HEK293 (cell line): ENCODE data around the gene PDIA3.
A peak's percentile ranks its signal among the peaks of the same experiment; 100 is the strongest.

Source experiments
- BCL11B ChIP-seq: fragments of 450-650 bp; formaldehyde crosslinking; IDR thresholded peaks from 2 replicates; pipeline ENCODE4 v1.5.1; 2016; ENCODE audit warnings: low read depth, missing biosample characterization, missing genetic modification characterization
- GLI2 ChIP-seq: fragments of 450-650 bp; formaldehyde crosslinking; IDR thresholded peaks from 2 replicates; pipeline ENCODE4; 2017; ENCODE audit warnings: missing biosample characterization, missing genetic modification characterization, low read depth, borderline replicate concordance
- GLI4 ChIP-seq: fragments of 450-650 bp; formaldehyde crosslinking; IDR thresholded peaks from 2 replicates; pipeline ENCODE4 v1.5.1; 2016; ENCODE audit warnings: missing biosample characterization, missing genetic modification characterization
- IKZF3 ChIP-seq: fragments of 450-650 bp; IDR thresholded peaks from 2 replicates; pipeline ENCODE4 v1.5.0; 2018; ENCODE audit warnings: missing biosample characterization, mild to moderate bottlenecking, missing genetic modification characterization, moderate library complexity
- MEIS1 ChIP-seq: sonication (generic); formaldehyde crosslinking; IDR thresholded peaks from 2 replicates; pipeline ENCODE4 v1.8.1; 2022; ENCODE audit warnings: missing genetic modification reagents, mild to moderate bottlenecking, borderline replicate concordance
- PRDM4 ChIP-seq: fragments of 450-650 bp; formaldehyde crosslinking; IDR thresholded peaks from 2 replicates; pipeline ENCODE4 v1.5.1; 2017; ENCODE audit warnings: missing biosample characterization, missing genetic modification characterization
- SCRT1 ChIP-seq: fragments of 450-650 bp; formaldehyde crosslinking; IDR thresholded peaks from 2 replicates; pipeline ENCODE4 v1.5.1; 2016; ENCODE audit warnings: missing biosample characterization, missing genetic modification characterization, borderline replicate concordance
- YY1 ChIP-seq: fragments of 450-650 bp; formaldehyde crosslinking; IDR thresholded peaks from 2 replicates; pipeline ENCODE4 v1.5.1; 2018; ENCODE audit warnings: missing biosample characterization, missing genetic modification characterization
- ZBTB1 ChIP-seq: fragments of 450-650 bp; formaldehyde crosslinking; IDR thresholded peaks from 2 replicates; pipeline ENCODE4 v1.5.1; 2016; ENCODE audit warnings: missing biosample characterization, missing genetic modification characterization
- ZBTB48 ChIP-seq: fragments of 450-650 bp; formaldehyde crosslinking; IDR thresholded peaks from 2 replicates; pipeline ENCODE4 v1.5.1; 2016; ENCODE audit warnings: missing biosample characterization, missing genetic modification characterization
- ZBTB49 ChIP-seq: fragments of 450-650 bp; formaldehyde crosslinking; IDR thresholded peaks from 2 replicates; pipeline ENCODE4 v1.5.1; 2016; ENCODE audit warnings: missing biosample characterization, missing genetic modification characterization, low read depth
- ZBTB6 ChIP-seq: fragments of 450-650 bp; formaldehyde crosslinking; IDR thresholded peaks from 2 replicates; pipeline ENCODE4 v1.5.1; 2017; ENCODE audit warnings: missing biosample characterization, missing genetic modification characterization
- ZNF138 ChIP-seq: fragments of 450-650 bp; formaldehyde crosslinking; IDR thresholded peaks from 2 replicates; pipeline ENCODE4 v1.5.1; 2016; ENCODE audit warnings: missing biosample characterization, missing genetic modification characterization, borderline replicate concordance
- ZNF140 ChIP-seq: fragments of 450-650 bp; formaldehyde crosslinking; IDR thresholded peaks from 2 replicates; pipeline ENCODE4 v1.5.1; 2016; ENCODE audit warnings: missing biosample characterization, missing genetic modification characterization
- ZNF211 ChIP-seq: fragments of 450-650 bp; formaldehyde crosslinking; IDR thresholded peaks from 2 replicates; pipeline ENCODE4 v1.5.1; 2016; ENCODE audit warnings: low read depth, missing biosample characterization, missing genetic modification characterization
- ZNF354C ChIP-seq: fragments of 450-650 bp; formaldehyde crosslinking; IDR thresholded peaks from 2 replicates; pipeline ENCODE4 v1.5.1; 2016; ENCODE audit warnings: missing biosample characterization, missing genetic modification characterization, low read depth, borderline replicate concordance
- ZNF510 ChIP-seq: fragments of 450-650 bp; formaldehyde crosslinking; IDR thresholded peaks from 2 replicates; pipeline ENCODE4 v1.5.1; 2018; ENCODE audit warnings: mild to moderate bottlenecking, missing genetic modification characterization, missing biosample characterization; ENCODE audit not compliant: insufficient replicate concordance
- ZNF518A ChIP-seq: fragments of 450-650 bp; formaldehyde crosslinking; conservative IDR thresholded peaks from 2 replicates; pipeline ENCODE4 v1.5.1; 2016; ENCODE audit warnings: low read depth, missing biosample characterization, missing genetic modification characterization
- ZNF658 ChIP-seq: fragments of 450-650 bp; formaldehyde crosslinking; IDR thresholded peaks from 2 replicates; pipeline ENCODE4; 2016; ENCODE audit warnings: missing biosample characterization, missing genetic modification characterization
- ZNF704 ChIP-seq: fragments of 450-650 bp; formaldehyde crosslinking; IDR thresholded peaks from 2 replicates; pipeline ENCODE4 v1.5.1; 2016; ENCODE audit warnings: missing biosample characterization, missing genetic modification characterization
- ZNF707 ChIP-seq: fragments of 450-650 bp; formaldehyde crosslinking; IDR thresholded peaks from 2 replicates; pipeline ENCODE4 v1.5.1; 2016; ENCODE audit warnings: missing biosample characterization, missing genetic modification characterization
- ZNF76 ChIP-seq: fragments of 450-650 bp; formaldehyde crosslinking; IDR thresholded peaks from 2 replicates; pipeline ENCODE4; 2016; ENCODE audit warnings: low read depth, missing biosample characterization, missing genetic modification characterization, borderline replicate concordance
- ZNF837 ChIP-seq: fragments of 450-650 bp; formaldehyde crosslinking; IDR thresholded peaks from 2 replicates; pipeline ENCODE4 v1.5.1; 2016; ENCODE audit warnings: missing biosample characterization, missing genetic modification characterization
- ZNF843 ChIP-seq: fragments of 450-650 bp; formaldehyde crosslinking; IDR thresholded peaks from 2 replicates; pipeline ENCODE4 v1.5.1; 2016; ENCODE audit warnings: missing biosample characterization, missing genetic modification characterization
- ZSCAN5A ChIP-seq: fragments of 450-650 bp; formaldehyde crosslinking; IDR thresholded peaks from 2 replicates; pipeline ENCODE4 v1.5.1; 2016; ENCODE audit warnings: missing biosample characterization, missing genetic modification characterization

Gene PDIA3

GRCh38 chr15:43800286-43801141 is 54.3 kb downstream of the PDIA3 start, which contains the start of gene HYPK (continued):
- TF ChIP-seq PRDM4 (tag by site-specific recombination) (no peak), BCL11B (tag by site-specific recombination) (no peak), ZBTB1 (tag by site-specific recombination) (no peak), ZNF211 (tag by site-specific recombination) (no peak), ZNF140 (no peak), ZNF76 (tag by site-specific recombination) (peak; percentile 90), SCRT1 (tag by site-specific recombination) (no peak), ZNF138 (no peak), IKZF3 (no peak), ZNF658 (tag by site-specific recombination) (no peak), ZNF510 (tag by site-specific recombination) (no peak), YY1 (tag by site-specific recombination) (peak; percentile 66; the same call in 1 of the 2 replicates), ZBTB48 (tag by site-specific recombination) (no peak), ZNF707 (tag by site-specific recombination) (no peak), ZBTB6 (tag by site-specific recombination) (no peak), ZNF837 (no peak), GLI4 (tag by site-specific recombination) (no peak), ZNF518A (tag by site-specific recombination) (peak; percentile 62), ZBTB49 (no peak), MEIS1 (CRISPR knock-in tag) (no peak), ZNF843 (tag by site-specific recombination) (no peak), GLI2 (tag by site-specific recombination) (no peak), ZNF704 (tag by site-specific recombination) (no peak), ZNF354C (tag by site-specific recombination) (no peak), ZSCAN5A (tag by site-specific recombination) (no peak)
